Left kidney (tissue), 2 donors: ENCODE data around the gene BRSK1. TPM values are rescaled to one million over a fixed set of nuclear protein-coding genes. Genes with fewer than 3 reads are reported as not detected.

Experiments used
- DNase-seq: peaks from one replicate; pipeline ENCODE4 v3.0.0-alpha.2; 2013
- polyA plus RNA-seq: library from polyadenylated mRNA; unstranded; fragments of 120-200 nt; gene quantifications from one replicate; pipeline ENCODE4 v1.2.1, GENCODE V29; 2013; ENCODE audit not compliant: insufficient read length

Gene BRSK1
- polyA plus RNA-seq, 1 donor: 14.7 TPM

DNA sequence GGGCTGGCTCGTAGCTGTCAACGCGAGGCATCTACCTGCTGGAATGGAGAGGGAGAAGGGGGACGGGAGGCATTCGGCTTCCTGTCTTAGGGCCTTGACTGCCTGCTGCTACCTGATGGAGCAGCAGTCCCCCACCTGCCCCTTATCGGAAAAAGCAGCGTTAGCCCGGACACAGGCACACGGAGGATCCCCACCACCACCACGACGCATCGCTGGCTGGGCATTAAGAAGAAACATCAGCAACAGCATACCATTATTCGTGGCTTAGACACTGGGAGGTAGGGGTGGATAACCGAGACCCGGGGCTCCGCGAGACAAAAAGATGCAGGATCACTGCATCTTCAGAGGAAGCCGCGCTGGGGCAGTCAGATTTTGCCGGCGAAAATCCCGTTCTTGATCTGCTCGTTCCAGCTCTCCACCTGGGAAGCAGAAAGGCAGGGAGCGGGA is 69.6 kb downstream of the BRSK1 start:
- no peak for DNase-seq

DNA sequence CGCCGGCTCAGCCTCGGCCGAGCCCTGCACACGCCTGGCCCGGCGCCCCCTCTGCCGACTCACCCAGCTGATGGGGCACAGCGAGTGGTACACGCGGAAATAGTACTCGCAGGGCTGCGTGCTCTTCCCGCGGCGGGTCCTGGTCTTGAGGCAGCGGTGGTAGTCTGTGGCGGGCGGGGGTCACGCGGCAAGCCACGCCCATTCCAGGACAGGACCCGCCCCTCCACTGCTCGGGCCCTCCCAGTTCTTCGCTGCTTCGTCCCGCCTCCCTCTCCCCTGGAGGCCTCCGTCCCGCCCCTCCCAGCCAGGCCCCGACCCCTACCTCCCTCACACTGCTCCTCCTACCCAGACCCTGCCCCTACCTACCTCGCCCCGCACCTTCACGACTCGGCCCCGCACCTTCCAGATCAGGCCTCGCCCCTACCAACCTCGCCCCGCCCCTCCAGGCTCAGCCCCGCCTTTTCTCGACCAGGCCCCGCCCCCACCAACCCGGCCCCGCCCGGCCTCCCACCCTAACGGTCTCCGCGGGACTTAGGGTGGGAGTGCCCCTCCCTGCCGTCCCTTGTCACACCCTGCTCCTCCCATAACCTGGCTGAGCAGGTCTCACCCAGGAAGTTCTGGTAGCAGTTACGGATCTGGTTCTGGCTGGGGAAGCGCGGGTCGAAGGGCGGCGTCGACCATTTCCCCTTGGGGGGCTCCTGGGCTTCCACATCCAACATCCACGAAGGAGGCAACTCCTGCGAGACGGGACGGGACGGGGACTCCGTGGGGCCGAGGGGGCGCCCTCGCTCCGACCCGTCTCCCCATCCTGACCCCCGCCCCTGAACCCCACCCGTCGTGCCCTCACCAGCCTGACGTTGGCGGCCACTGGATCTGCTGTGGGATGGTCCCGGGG is 70.3 kb downstream of the BRSK1 start:
- no peak for DNase-seq

DNA sequence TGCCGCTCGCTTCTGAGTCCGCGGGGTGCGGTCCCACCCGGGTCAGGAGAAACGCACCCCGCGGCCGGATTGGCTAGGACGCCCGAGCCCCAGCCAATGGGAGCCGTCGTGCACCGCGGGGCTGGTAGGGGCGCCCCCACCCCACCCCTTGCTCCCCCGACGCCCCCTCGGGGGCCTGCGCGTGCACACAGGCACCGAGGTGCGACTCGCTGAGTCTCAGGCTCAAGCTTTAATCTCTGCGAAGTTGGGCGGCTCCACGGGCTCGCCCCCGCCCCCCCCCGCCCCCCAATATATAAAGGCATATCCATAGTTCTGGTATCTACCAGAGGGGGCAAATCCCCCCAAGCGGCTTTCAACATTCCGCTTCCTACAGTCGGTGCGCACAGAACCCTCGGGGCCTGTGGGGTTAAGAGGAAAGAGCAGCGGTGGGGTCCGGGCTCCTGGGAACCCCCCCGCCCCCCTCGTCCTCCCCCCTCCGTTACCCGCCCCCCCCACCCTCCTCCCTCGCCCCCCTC is 71.0 kb downstream of the BRSK1 start, which contains the start of gene COX6B2:
Gene COX6B2 (minus strand): TSS at position 22 of the 515 bp plus-strand sequence. CDS start 198 bp downstream, outside the sequence.
- DNase-seq: no peak

DNA sequence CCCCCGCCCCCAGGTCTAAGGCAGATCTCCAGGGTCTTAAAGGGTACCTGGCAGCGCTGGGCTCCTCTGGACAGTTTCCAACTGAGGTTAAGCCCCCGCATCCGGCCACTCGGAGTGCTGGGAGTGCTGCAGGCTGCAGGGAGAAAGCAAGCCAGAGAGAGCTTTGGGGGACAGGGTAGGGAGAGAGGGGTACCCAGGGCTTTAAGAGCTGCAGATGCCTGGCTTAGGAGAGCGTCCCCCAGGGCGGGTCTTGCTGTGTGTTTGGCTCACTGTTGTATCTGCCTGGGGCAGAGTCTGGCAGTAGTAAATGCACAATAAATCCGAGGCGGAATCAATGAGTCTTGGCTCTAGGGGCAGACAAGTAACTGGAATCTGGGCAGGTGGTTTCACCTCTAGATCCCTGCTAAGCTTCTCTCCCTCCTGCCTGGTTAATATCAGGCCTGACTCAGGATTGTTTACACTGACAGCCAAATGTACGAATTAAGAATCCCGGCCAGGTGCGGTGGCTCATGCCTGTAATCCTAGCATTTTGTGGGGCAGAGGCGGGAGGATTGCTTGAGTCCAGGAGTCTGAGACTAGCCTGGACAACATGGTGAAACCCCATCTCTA is 71.5 kb downstream of the BRSK1 start:
- no peak for DNase-seq

DNA sequence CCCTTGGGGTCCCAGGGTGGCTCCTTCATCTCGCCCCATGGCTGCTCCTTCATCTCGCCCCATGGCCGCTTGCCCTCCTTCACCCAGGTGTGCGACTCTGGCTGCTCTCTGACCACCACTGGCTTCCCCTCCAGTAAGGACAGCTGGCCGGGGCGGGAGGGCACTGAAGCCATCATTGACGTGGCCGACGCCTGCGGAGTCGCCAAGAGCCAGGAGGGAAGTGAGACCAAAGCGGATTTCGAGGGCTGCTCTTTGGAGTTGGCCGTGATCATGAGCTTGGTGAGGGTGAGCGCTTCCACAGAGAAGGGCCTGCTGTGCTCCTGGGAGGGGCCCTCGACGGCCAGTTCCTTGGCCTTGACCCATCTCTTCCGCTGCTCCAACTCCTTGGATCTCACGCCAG is 74.7 kb downstream of the BRSK1 start:
- no peak for DNase-seq

DNA sequence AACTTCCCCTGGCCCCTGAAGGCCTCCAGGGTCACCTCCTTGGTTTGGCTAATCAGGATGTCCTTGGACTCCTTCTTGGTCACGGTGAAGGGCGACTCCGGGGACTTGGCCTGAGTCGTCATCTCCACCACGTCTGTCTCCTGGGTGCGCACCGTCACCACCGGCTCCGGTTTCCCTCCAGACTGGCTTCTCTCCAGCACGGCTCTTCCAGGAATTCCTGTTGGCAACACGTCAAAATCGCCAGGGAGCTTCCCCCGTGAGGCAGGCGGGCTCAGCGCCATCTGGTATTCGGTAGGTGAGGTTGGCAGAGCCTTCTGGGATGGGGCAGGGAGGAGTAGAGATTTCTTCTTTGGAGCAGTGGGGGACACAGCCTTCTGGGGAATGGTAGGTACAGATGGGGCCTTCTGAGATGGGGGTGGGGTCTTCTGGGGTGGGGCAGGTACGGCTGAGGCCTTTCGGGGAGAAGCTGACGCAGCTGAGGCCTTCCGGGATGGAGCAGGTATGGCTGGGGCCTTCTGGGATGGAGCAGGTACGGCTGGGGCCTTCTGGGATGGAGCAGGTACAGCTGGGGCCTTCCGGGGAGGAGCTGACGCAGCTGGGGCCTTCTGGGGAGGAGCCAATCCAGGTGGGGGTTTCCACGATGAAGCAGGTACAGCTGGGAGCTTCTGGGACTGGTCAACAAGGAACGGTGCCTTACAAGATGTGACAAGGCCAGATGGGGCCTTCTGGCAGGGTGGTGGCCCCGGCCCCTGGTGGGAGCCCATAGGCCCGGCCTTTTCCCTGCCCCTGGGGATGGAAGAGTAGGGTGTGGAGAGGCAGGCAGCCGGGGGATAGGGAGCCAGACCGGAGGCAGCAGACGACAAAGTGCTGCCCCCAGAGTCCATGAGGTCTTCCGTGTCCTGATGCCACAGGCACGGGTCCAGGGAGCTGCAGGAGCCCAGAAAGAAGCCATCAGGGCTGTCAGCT is 75.4 kb downstream of the BRSK1 start:
- no peak for DNase-seq

DNA sequence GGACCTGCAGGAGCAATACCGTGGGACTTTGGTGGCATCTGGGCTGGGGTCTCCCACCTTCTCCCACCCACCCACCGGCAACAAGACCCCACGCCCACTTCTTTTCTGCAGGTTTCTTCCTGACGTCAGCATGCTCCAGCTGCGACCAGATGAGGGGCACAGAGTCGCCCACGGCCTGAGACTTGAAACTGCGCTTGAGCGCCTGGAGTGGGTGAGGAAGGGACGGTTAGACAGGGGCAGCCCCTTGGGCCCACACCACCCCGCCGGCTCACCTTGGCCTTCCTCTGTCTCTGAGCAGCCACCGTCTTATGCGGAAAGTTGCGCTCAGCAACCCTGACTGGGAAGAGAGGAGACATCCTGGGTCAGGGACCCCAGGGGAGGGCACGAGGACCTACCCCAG is 77.1 kb downstream of the BRSK1 start:
- no peak for DNase-seq

Other genes with a start within 250 kb of the BRSK1 start
- gene GP6, start 245.7 kb upstream of the BRSK1 start, polyA plus RNA-seq: 0.35 TPM
- gene RDH13, start 220.8 kb upstream of the BRSK1 start, polyA plus RNA-seq: 22.0 TPM
- gene EPS8L1, start 208.1 kb upstream of the BRSK1 start, polyA plus RNA-seq: 56.7 TPM
- 68.6 TPM for gene PPP1R12C, start 166.4 kb upstream of the BRSK1 start, polyA plus RNA-seq
- 3.8 TPM for gene TNNT1, start 134.8 kb upstream of the BRSK1 start, polyA plus RNA-seq
- gene TNNI3, start 126.3 kb upstream of the BRSK1 start, polyA plus RNA-seq: 3.3 TPM
- gene DNAAF3, start 117.4 kb upstream of the BRSK1 start, polyA plus RNA-seq: 7.5 TPM
- gene SYT5, start 103.7 kb upstream of the BRSK1 start, polyA plus RNA-seq: 0.30 TPM
- 0.07 TPM for gene PTPRH, start 74.5 kb upstream of the BRSK1 start, polyA plus RNA-seq
- gene TMEM86B, start 55.2 kb upstream of the BRSK1 start, polyA plus RNA-seq: 2.8 TPM
- 46.0 TPM for gene PPP6R1, start 25.0 kb upstream of the BRSK1 start, polyA plus RNA-seq
- 24.0 TPM for gene HSPBP1, start 3.9 kb upstream of the BRSK1 start, polyA plus RNA-seq
- 1.5 TPM for gene TMEM150B, start 41.3 kb downstream of the BRSK1 start, polyA plus RNA-seq
- gene KMT5C, start 55.9 kb downstream of the BRSK1 start, polyA plus RNA-seq: 24.4 TPM
- 0.78 TPM for gene COX6B2, start 70.7 kb downstream of the BRSK1 start, polyA plus RNA-seq
- 0.17 TPM for gene GARIN5B, start 79.3 kb downstream of the BRSK1 start, polyA plus RNA-seq
- gene IL11, start 86.5 kb downstream of the BRSK1 start, polyA plus RNA-seq: 1.4 TPM
- 0.48 TPM for gene TMEM190, start 92.8 kb downstream of the BRSK1 start, polyA plus RNA-seq
- 0.32 TPM for gene TMEM238, start 100.3 kb downstream of the BRSK1 start, polyA plus RNA-seq
- gene RPL28, start 101.9 kb downstream of the BRSK1 start, polyA plus RNA-seq: 746 TPM
- 43.7 TPM for gene UBE2S, start 123.8 kb downstream of the BRSK1 start, polyA plus RNA-seq
- gene SHISA7, start 159.3 kb downstream of the BRSK1 start, polyA plus RNA-seq: 0.20 TPM
- 30.1 TPM for gene ISOC2, start 177.6 kb downstream of the BRSK1 start, polyA plus RNA-seq
- not detected for gene C19orf85, start 180.8 kb downstream of the BRSK1 start, polyA plus RNA-seq
- gene ZNF628, start 192.6 kb downstream of the BRSK1 start, polyA plus RNA-seq: 2.4 TPM
- 36.8 TPM for gene NAT14, start 201.2 kb downstream of the BRSK1 start, polyA plus RNA-seq
- gene SSC5D, start 204.4 kb downstream of the BRSK1 start, polyA plus RNA-seq: 1.1 TPM